SK-N-SH treated with all-trans-retinoic acid at 6 μM for 48 hours (cell line): Measurements from ENCODE around the gene ZBTB40.

Source experiments
- ATAC-seq: fragments of 200-7000 bp; cut with Tn5 transposase; 3 replicates; pipeline ENCODE4 v1.9.1; 2020; ENCODE audit warnings: mild to moderate bottlenecking, moderate library complexity
- ARNTL ChIP-seq: fragments of 450-650 bp; formaldehyde crosslinking; IDR thresholded peaks from 2 replicates; pipeline ENCODE4 v1.5.0; 2020; ENCODE audit warnings: low read depth, mild to moderate bottlenecking, moderate library complexity, borderline replicate concordance
- BACH2 ChIP-seq: fragments of 250-450 bp; sonication (Bioruptor Pico); IDR thresholded peaks from 2 replicates; pipeline ENCODE4 v1.9.0; 2021; ENCODE audit warnings: mild to moderate bottlenecking, borderline replicate concordance
- ESRRG ChIP-seq: fragments of 250-450 bp; sonication (Bioruptor Pico); IDR thresholded peaks from 2 replicates; pipeline ENCODE4 v1.6.1; 2021; ENCODE audit warnings: mild to moderate bottlenecking
- GLIS3 ChIP-seq: fragments of 250-450 bp; sonication (Bioruptor Pico); IDR thresholded peaks from 2 replicates; pipeline ENCODE4 v1.5.0; 2020; ENCODE audit warnings: mild to moderate bottlenecking, moderate library complexity
- ISL1 ChIP-seq: fragments of 250-450 bp; sonication (Bioruptor Pico); IDR thresholded peaks from 2 replicates; pipeline ENCODE4 v2.1.2; 2022; ENCODE audit warnings: mild to moderate bottlenecking, moderate library complexity
- POU6F1 ChIP-seq: fragments of 250-450 bp; sonication (Bioruptor Pico); IDR thresholded peaks from 2 replicates; pipeline ENCODE4 v1.8.0; 2021; ENCODE audit warnings: low read depth, mild to moderate bottlenecking, moderate library complexity, borderline replicate concordance
- PPARA ChIP-seq: fragments of 250-450 bp; sonication (Bioruptor Pico); IDR thresholded peaks from 2 replicates; pipeline ENCODE4 v1.5.0; 2020; ENCODE audit warnings: mild to moderate bottlenecking, borderline replicate concordance
- RARB ChIP-seq: fragments of 250-450 bp; sonication (Bioruptor Pico); IDR thresholded peaks from 2 replicates; pipeline ENCODE4 v1.8.0; 2021; ENCODE audit warnings: mild to moderate bottlenecking, moderate library complexity
- TCF4 ChIP-seq: fragments of 250-450 bp; sonication (Bioruptor Pico); IDR thresholded peaks from 2 replicates; pipeline ENCODE4 v1.8.0; 2021; ENCODE audit warnings: mild to moderate bottlenecking, moderate library complexity, borderline replicate concordance
- TOX ChIP-seq: fragments of 250-450 bp; sonication (Bioruptor Pico); IDR thresholded peaks from 2 replicates; pipeline ENCODE4 v1.8.0; 2021; ENCODE audit warnings: mild to moderate bottlenecking, moderate library complexity, borderline replicate concordance
- ZC3H10 ChIP-seq: fragments of 250-450 bp; sonication (Bioruptor Pico); IDR thresholded peaks from 2 replicates; pipeline ENCODE4 v1.5.1; 2021; ENCODE audit warnings: mild to moderate bottlenecking, moderate library complexity
- ZFP3 ChIP-seq: fragments of 250-450 bp; sonication (Bioruptor Pico); IDR thresholded peaks from 2 replicates; pipeline ENCODE4 v1.5.0; 2020; ENCODE audit warnings: mild to moderate bottlenecking, moderate library complexity
- ZFP30 ChIP-seq: fragments of 450-650 bp; formaldehyde crosslinking; IDR thresholded peaks from 2 replicates; pipeline ENCODE4 v1.5.0; 2022; ENCODE audit warnings: mild to moderate bottlenecking, moderate library complexity
- ZNF565 ChIP-seq: fragments of 450-650 bp; formaldehyde crosslinking; conservative IDR thresholded peaks from 2 replicates; pipeline ENCODE4 v1.5.0; 2020; ENCODE audit warnings: low read depth, mild to moderate bottlenecking, moderate library complexity
- ZNF70 ChIP-seq: fragments of 450-650 bp; formaldehyde crosslinking; IDR thresholded peaks from 2 replicates; pipeline ENCODE4 v1.5.0; 2020; ENCODE audit warnings: mild to moderate bottlenecking, moderate library complexity
- ZNF8 ChIP-seq: fragments of 450-650 bp; formaldehyde crosslinking; IDR thresholded peaks from 2 replicates; pipeline ENCODE4 v1.5.0; 2020; ENCODE audit warnings: mild to moderate bottlenecking, moderate library complexity
- TF ChIP-seq, protein P1 (sequence below): fragments of 250-450 bp; sonication (Bioruptor Pico); IDR thresholded peaks from 2 replicates; pipeline ENCODE4 v1.8.0; 2020; ENCODE audit warnings: mild to moderate bottlenecking, moderate library complexity, borderline replicate concordance
- TF ChIP-seq, protein P2 (sequence below): fragments of 250-450 bp; sonication (Bioruptor Pico); IDR thresholded peaks from 2 replicates; pipeline ENCODE4 v1.5.1; 2021; ENCODE audit warnings: mild to moderate bottlenecking, moderate library complexity
- TF ChIP-seq, protein P3 (sequence below): fragments of 250-450 bp; sonication (Bioruptor Pico); IDR thresholded peaks from 2 replicates; pipeline ENCODE4 v1.5.0; 2020; ENCODE audit warnings: mild to moderate bottlenecking, moderate library complexity

The ZBTB40 gene

DNA sequence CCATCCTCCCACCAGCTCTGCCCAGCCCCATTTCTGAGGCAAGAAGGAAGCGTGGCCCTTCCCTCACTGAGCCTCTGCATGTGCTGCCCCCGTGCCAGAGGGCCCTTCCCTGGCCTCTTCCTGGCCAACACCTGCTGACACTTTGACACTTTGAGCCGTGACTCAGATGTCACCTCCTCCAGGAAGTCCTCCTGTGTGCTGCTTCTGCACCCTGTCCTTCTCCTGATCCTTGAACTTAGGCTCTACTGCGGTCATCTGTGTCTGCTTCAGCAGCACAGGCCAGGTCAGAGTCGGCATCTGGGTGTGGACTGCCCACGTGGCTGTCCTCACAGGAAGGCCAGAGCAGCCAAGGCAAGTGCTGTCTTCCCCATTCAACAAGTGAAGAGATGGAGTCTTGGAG lies 92.0 kb downstream of the ZBTB40 start (continued):
- TF ChIP-seq, protein P1, sequence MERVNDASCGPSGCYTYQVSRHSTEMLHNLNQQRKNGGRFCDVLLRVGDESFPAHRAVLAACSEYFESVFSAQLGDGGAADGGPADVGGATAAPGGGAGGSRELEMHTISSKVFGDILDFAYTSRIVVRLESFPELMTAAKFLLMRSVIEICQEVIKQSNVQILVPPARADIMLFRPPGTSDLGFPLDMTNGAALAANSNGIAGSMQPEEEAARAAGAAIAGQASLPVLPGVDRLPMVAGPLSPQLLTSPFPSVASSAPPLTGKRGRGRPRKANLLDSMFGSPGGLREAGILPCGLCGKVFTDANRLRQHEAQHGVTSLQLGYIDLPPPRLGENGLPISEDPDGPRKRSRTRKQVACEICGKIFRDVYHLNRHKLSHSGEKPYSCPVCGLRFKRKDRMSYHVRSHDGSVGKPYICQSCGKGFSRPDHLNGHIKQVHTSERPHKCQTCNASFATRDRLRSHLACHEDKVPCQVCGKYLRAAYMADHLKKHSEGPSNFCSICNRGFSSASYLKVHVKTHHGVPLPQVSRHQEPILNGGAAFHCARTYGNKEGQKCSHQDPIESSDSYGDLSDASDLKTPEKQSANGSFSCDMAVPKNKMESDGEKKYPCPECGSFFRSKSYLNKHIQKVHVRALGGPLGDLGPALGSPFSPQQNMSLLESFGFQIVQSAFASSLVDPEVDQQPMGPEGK (CRISPR knock-in tag) = no peak
- no peak for TF ChIP-seq ZNF70 (CRISPR knock-in tag)
- no peak for TF ChIP-seq TOX (CRISPR knock-in tag)
- TF ChIP-seq RARB = no peak
- TF ChIP-seq ESRRG (CRISPR knock-in tag) = no peak
- TF ChIP-seq ZNF565 = no peak
- no peak for TF ChIP-seq ZC3H10 (CRISPR knock-in tag)

DNA sequence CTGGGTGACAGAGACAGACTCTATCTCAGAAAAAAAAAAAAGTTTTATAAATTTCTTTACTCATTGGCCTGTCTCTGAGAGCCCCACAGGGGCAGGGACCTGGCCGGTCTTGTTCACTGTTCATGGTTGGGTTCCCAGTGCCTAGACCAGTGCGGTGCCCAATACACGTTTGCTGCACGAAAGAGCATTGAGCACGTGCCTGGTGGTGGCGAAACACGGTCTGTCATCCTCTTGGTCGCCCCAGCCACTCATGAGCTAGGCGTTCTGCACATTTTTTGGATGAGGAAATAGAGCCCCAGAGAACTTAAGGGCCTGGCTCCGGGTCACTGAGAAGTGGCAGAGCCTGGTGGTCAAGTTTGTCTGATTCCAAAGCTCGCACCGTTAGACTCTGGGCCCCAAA lies 93.0 kb downstream of the ZBTB40 start:
- TF ChIP-seq TOX (CRISPR knock-in tag) (no peak), ISL1 (no peak), TCF4 (CRISPR knock-in tag) (no peak), BACH2 (CRISPR knock-in tag) (no peak), PPARA (CRISPR knock-in tag) (no peak), ZFP3 (CRISPR knock-in tag) (no peak), ZNF70 (CRISPR knock-in tag) (no peak), ESRRG (CRISPR knock-in tag) (no peak), RARB (no peak), POU6F1 (CRISPR knock-in tag) (no peak), ZC3H10 (CRISPR knock-in tag) (no peak), GLIS3 (CRISPR knock-in tag) (no peak), ZNF565 (no peak), ARNTL (CRISPR knock-in tag) (no peak)
- TF ChIP-seq, protein P2, sequence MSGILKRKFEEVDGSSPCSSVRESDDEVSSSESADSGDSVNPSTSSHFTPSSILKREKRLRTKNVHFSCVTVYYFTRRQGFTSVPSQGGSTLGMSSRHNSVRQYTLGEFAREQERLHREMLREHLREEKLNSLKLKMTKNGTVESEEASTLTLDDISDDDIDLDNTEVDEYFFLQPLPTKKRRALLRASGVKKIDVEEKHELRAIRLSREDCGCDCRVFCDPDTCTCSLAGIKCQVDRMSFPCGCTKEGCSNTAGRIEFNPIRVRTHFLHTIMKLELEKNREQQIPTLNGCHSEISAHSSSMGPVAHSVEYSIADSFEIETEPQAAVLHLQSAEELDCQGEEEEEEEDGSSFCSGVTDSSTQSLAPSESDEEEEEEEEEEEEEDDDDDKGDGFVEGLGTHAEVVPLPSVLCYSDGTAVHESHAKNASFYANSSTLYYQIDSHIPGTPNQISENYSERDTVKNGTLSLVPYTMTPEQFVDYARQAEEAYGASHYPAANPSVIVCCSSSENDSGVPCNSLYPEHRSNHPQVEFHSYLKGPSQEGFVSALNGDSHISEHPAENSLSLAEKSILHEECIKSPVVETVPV = no peak
- TF ChIP-seq, protein P3, sequence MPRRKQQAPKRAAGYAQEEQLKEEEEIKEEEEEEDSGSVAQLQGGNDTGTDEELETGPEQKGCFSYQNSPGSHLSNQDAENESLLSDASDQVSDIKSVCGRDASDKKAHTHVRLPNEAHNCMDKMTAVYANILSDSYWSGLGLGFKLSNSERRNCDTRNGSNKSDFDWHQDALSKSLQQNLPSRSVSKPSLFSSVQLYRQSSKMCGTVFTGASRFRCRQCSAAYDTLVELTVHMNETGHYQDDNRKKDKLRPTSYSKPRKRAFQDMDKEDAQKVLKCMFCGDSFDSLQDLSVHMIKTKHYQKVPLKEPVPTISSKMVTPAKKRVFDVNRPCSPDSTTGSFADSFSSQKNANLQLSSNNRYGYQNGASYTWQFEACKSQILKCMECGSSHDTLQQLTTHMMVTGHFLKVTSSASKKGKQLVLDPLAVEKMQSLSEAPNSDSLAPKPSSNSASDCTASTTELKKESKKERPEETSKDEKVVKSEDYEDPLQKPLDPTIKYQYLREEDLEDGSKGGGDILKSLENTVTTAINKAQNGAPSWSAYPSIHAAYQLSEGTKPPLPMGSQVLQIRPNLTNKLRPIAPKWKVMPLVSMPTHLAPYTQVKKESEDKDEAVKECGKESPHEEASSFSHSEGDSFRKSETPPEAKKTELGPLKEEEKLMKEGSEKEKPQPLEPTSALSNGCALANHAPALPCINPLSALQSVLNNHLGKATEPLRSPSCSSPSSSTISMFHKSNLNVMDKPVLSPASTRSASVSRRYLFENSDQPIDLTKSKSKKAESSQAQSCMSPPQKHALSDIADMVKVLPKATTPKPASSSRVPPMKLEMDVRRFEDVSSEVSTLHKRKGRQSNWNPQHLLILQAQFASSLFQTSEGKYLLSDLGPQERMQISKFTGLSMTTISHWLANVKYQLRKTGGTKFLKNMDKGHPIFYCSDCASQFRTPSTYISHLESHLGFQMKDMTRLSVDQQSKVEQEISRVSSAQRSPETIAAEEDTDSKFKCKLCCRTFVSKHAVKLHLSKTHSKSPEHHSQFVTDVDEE = no peak
- ATAC-seq = no peak

DNA sequence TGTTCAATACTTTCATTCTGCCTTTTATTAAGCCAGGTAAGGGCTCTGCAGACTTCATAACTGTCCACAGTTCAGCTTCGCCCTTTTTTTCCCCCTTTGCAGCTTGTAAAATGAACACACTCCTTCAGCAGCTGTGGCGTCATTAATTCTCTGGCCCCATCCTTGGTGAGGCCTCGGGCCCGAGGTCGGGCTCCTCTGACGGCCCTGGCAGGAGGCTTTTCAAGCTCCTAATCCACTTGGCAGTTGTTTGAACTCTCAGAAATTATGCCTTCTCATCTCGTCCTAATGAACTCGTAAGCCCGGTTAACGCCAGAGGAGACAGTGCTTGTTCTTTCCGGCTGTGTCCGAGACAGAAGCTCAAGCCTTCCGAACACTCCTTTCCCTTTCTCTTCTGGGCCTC lies 93.5 kb downstream of the ZBTB40 start:
- no peak for TF ChIP-seq ZNF70 (CRISPR knock-in tag)
- TF ChIP-seq, protein P3 = no peak
- TF ChIP-seq ZFP30 = no peak
- no peak for TF ChIP-seq ZNF8 (CRISPR knock-in tag)
- TF ChIP-seq PPARA (CRISPR knock-in tag) = no peak
- no peak for TF ChIP-seq ESRRG (CRISPR knock-in tag)
- TF ChIP-seq, protein P2 = no peak
- ATAC-seq = no peak
